Neural progenitor cell (in vitro differentiated cells): ENCODE measurements around the gene UCK2. TPM values are rescaled to one million over a fixed set of nuclear protein-coding genes. Genes with fewer than 3 reads are reported as not detected.

Experiments used
- DNase-seq: peaks from one replicate; pipeline ENCODE4 v3.0.0-alpha.2; 2016; ENCODE audit warnings: low spot score
- H2AFZ ChIP-seq: fragments of 200-600 bp; sonication (generic); replicated peaks from 2 replicates; pipeline ENCODE4 v1.6.1; 2016; ENCODE audit warnings: antibody characterized with exemption
- H3F3A ChIP-seq: fragments of 200-600 bp; sonication (generic); 2 replicates; pipeline ENCODE4 v1.6.1; 2016; ENCODE audit warnings: antibody characterized with exemption, low read depth
- H3K27ac ChIP-seq: fragments of 200-600 bp; sonication (generic); 2 replicates; pipeline ENCODE4 v1.5.1; 2016; ENCODE audit warnings: mild to moderate bottlenecking
- H3K27me3 ChIP-seq: fragments of 200-600 bp; sonication (generic); 2 replicates; pipeline ENCODE4 v1.6.1; 2016; ENCODE audit warnings: mild to moderate bottlenecking, moderate library complexity
- H3K36me3 ChIP-seq: fragments of 200-600 bp; sonication (generic); 2 replicates; pipeline ENCODE4 v1.5.1; 2016
- H3K4me1 ChIP-seq: fragments of 200-600 bp; sonication (generic); 2 replicates; pipeline ENCODE4 v1.6.1; 2016; ENCODE audit warnings: mixed run types
- H3K4me2 ChIP-seq: fragments of 200-600 bp; sonication (generic); 2 replicates; pipeline ENCODE4 v1.6.1; 2016
- H3K4me3 ChIP-seq: fragments of 200-600 bp; sonication (generic); 2 replicates; pipeline ENCODE4 v1.5.1; 2016
- H3K79me2 ChIP-seq: fragments of 200-600 bp; sonication (generic); 2 replicates; pipeline ENCODE4 v1.6.1; 2016; ENCODE audit warnings: low read depth
- H3K9ac ChIP-seq: fragments of 200-600 bp; sonication (generic); 2 replicates; pipeline ENCODE4 v1.6.1; 2016
- H3K9me3 ChIP-seq: fragments of 200-600 bp; sonication (generic); 2 replicates; pipeline ENCODE4 v1.5.1; 2016; ENCODE audit warnings: low read depth
- H4K20me1 ChIP-seq: fragments of 200-600 bp; sonication (generic); 2 replicates; pipeline ENCODE4 v1.6.1; 2016; ENCODE audit warnings: low read depth
- H3K27ac Mint-ChIP-seq: 3 replicates; pipeline ENCODE4 v1.8.0; 2021; ENCODE audit warnings: mixed read lengths
- H3K27me3 Mint-ChIP-seq: 2 replicates; pipeline ENCODE4 v1.8.0; 2022; ENCODE audit warnings: low read depth, mild to moderate bottlenecking, inconsistent platforms, moderate library complexity, mixed read lengths; ENCODE audit not compliant: insufficient read depth
- H3K36me3 Mint-ChIP-seq: 3 replicates; pipeline ENCODE4 v1.8.0; 2021; ENCODE audit warnings: mixed read lengths
- H3K4me1 Mint-ChIP-seq: 3 replicates; pipeline ENCODE4 v1.8.0; 2021; ENCODE audit warnings: mixed read lengths
- H3K4me3 Mint-ChIP-seq: 3 replicates; pipeline ENCODE4 v1.8.0; 2021; ENCODE audit warnings: mild to moderate bottlenecking, moderate library complexity, mixed read lengths
- H3K9me3 Mint-ChIP-seq: 3 replicates; pipeline ENCODE4 v1.8.0; 2020; ENCODE audit warnings: mixed read lengths
- CTCF ChIP-seq: fragments of 200-600 bp; sonication (generic); IDR thresholded peaks from 2 replicates; pipeline ENCODE4 v1.5.1; 2017; ENCODE audit warnings: antibody characterized with exemption, mild to moderate bottlenecking
- EZH2 ChIP-seq: fragments of 200-600 bp; sonication (generic); IDR thresholded peaks from 2 replicates; pipeline ENCODE4 v1.6.1; 2017; ENCODE audit warnings: antibody characterized with exemption, mild to moderate bottlenecking, moderate library complexity
- EZH2phosphoT487 ChIP-seq: fragments of 200-600 bp; sonication (generic); IDR thresholded peaks from 2 replicates; pipeline ENCODE4 v1.6.1; 2017; ENCODE audit warnings: antibody characterized with exemption
- total RNA-seq: library from RNA; depleted of rRNA; stranded (reverse); fragments of >200 nt; gene quantifications from 2 replicates; pipeline ENCODE4 v1.2.3, GENCODE V29; 2015; ENCODE audit warnings: low replicate concordance

The UCK2 gene
- total RNA-seq, 1 donor from 2014 or later, result 43.8 TPM

GRCh38 chr1:165927169-165927568 lies 99.8 kb downstream of the UCK2 start:
- H2AFZ ChIP-seq, result no peak overlapping the region
- Mint-ChIP-seq H3K9me3 (no peaks in the 10 kb centered on the region), H3K27me3 (no peaks in the 10 kb centered on the region), H3K27ac (no peak overlapping the region), H3K4me3 (no peak overlapping the region), H3K4me1 (no peaks in the 10 kb centered on the region), H3K36me3 (no peaks in the 10 kb centered on the region)
- H3K4me1 ChIP-seq, result no peaks in the 10 kb centered on the region
- no peak overlapping the region for H3K27ac ChIP-seq
- no peak for TF ChIP-seq EZH2phosphoT487
- TF ChIP-seq CTCF, result no peak
- no peak for TF ChIP-seq EZH2
- H3K9ac ChIP-seq, result no peak overlapping the region
- no peak overlapping the region for H3K4me3 ChIP-seq
- no peak overlapping the region for H3K4me2 ChIP-seq
- H4K20me1 ChIP-seq, result no peaks in the 10 kb centered on the region
- no peaks in the 10 kb centered on the region for H3F3A ChIP-seq
- no peak for DNase-seq
- no peaks in the 10 kb centered on the region for H3K27me3 ChIP-seq
- no peaks in the 10 kb centered on the region for H3K9me3 ChIP-seq
- no peaks in the 10 kb centered on the region for H3K36me3 ChIP-seq
- H3K79me2 ChIP-seq, result no peaks in the 10 kb centered on the region

GRCh38 chr1:165928075-165928731 lies 100.8 kb downstream of the UCK2 start:
- H3K79me2 ChIP-seq, result no peaks in the 10 kb centered on the region
- no peak overlapping the region for H3K4me3 ChIP-seq
- Mint-ChIP-seq H3K36me3 (no peaks in the 10 kb centered on the region), H3K4me3 (no peak overlapping the region), H3K27ac (no peak overlapping the region), H3K9me3 (no peaks in the 10 kb centered on the region), H3K4me1 (peaks cover 2% of the 10 kb centered on the region), H3K27me3 (peaks cover 2% of the 10 kb centered on the region)
- no peaks in the 10 kb centered on the region for H3K9me3 ChIP-seq
- H3K9ac ChIP-seq, result no peak overlapping the region
- H3K4me1 ChIP-seq, result peaks cover under 1% of the 10 kb centered on the region
- no peaks in the 10 kb centered on the region for H3F3A ChIP-seq
- peak; percentile 60 for DNase-seq
- TF ChIP-seq CTCF, result peak; percentile 80
- no peak for TF ChIP-seq EZH2phosphoT487
- H3K27me3 ChIP-seq, result no peaks in the 10 kb centered on the region
- no peak overlapping the region for H3K4me2 ChIP-seq
- no peaks in the 10 kb centered on the region for H3K36me3 ChIP-seq
- peaks cover under 1% of the 10 kb centered on the region for H4K20me1 ChIP-seq
- no peak overlapping the region for H2AFZ ChIP-seq
- no peak overlapping the region for H3K27ac ChIP-seq

GRCh38 chr1:165930961-165931360 lies 103.5 kb downstream of the UCK2 start:
- Histone ChIP-seq H3K4me2 (no peak overlapping the region), H3F3A (peaks cover 9% of the 10 kb centered on the region), H3K4me3 (no peak overlapping the region), H2AFZ (no peak overlapping the region), H3K27ac (no peak overlapping the region), H3K27me3 (peaks cover 11% of the 10 kb centered on the region), H3K79me2 (no peaks in the 10 kb centered on the region), H3K4me1 (peaks cover 15% of the 10 kb centered on the region), H3K9ac (no peak overlapping the region), H3K9me3 (no peaks in the 10 kb centered on the region), H3K36me3 (no peaks in the 10 kb centered on the region), H4K20me1 (peaks cover 3% of the 10 kb centered on the region)
- H3K4me3 Mint-ChIP-seq, result no peak overlapping the region
- DNase-seq, result no peak
- no peak overlapping the region for H3K27ac Mint-ChIP-seq
- H3K36me3 Mint-ChIP-seq, result no peaks in the 10 kb centered on the region
- TF ChIP-seq EZH2 (no peak), CTCF (no peak), EZH2phosphoT487 (no peak)
- no peaks in the 10 kb centered on the region for H3K9me3 Mint-ChIP-seq
- H3K4me1 Mint-ChIP-seq, result peaks cover 8% of the 10 kb centered on the region
- H3K27me3 Mint-ChIP-seq, result peaks cover 10% of the 10 kb centered on the region
